NB4 (cell line): Measurements from ENCODE around the gene RETREG1.

Experiments used
- CTCF ChIP-seq: IDR thresholded peaks from one replicate; pipeline ENCODE4 v1.5.1; 2012; ENCODE audit warnings: low read depth, low read length
- MAX ChIP-seq: IDR thresholded peaks from 2 replicates; pipeline ENCODE4 v1.6.1; 2011; ENCODE audit warnings: low read depth, low read length
- MYC ChIP-seq: IDR thresholded peaks from 2 replicates; pipeline ENCODE4 v1.6.1; 2011; ENCODE audit warnings: low read depth, low read length
- POLR2A ChIP-seq: IDR thresholded peaks from 2 replicates; pipeline ENCODE4 v1.6.1; 2011; ENCODE audit warnings: mild to moderate bottlenecking; ENCODE audit not compliant: insufficient read length; ENCODE audit errors: extremely low read depth

GRCh38 chr5:16619136-16619535 is 2.3 kb upstream of the RETREG1 start:
- TF ChIP-seq CTCF (no peak), MYC (no peak), POLR2A (no peak), MAX (no peak)
